RWPE1 (cell line): ENCODE results near the gene DPRX.

Experiments
- CTCF ChIA-PET: fragments of 350-600 bp; sonication (Branson Sonifier 250); formaldehyde crosslinking; extraction: SDS; loops from one replicate; lab custom pipeline; 2021; lab: Yijun Ruan, JAX
- POLR2A ChIA-PET: fragments of 400-600 bp; formaldehyde crosslinking; extraction: SDS; loops from one replicate; lab custom pipeline; 2020; ENCODE audit warnings: antibody characterized with exemption; ENCODE audit not compliant: low non-redundant PET; lab: Yijun Ruan, JAX
- DNase-seq: peaks from one replicate; pipeline ENCODE4 v3.0.0; 2012; ENCODE audit warnings: low spot score
- H3K27ac ChIP-seq: fragments of 450-650 bp; 2 replicates; pipeline ENCODE4 v1.5.1; 2017
- TF ChIP-seq, protein P1 (sequence below): fragments of 450-650 bp; conservative IDR thresholded peaks from 2 replicates; pipeline ENCODE4 v1.5.1; 2017; ENCODE audit warnings: low read depth, mild to moderate bottlenecking

Gene DPRX

GRCh38 chr19:53621885-53622740 lies 9.7 kb upstream of the DPRX start:
- peak; percentile 13 for DNase-seq
- ChIA-PET POLR2A (no interaction called here), CTCF (no interaction called here)
- TF ChIP-seq, protein P1, sequence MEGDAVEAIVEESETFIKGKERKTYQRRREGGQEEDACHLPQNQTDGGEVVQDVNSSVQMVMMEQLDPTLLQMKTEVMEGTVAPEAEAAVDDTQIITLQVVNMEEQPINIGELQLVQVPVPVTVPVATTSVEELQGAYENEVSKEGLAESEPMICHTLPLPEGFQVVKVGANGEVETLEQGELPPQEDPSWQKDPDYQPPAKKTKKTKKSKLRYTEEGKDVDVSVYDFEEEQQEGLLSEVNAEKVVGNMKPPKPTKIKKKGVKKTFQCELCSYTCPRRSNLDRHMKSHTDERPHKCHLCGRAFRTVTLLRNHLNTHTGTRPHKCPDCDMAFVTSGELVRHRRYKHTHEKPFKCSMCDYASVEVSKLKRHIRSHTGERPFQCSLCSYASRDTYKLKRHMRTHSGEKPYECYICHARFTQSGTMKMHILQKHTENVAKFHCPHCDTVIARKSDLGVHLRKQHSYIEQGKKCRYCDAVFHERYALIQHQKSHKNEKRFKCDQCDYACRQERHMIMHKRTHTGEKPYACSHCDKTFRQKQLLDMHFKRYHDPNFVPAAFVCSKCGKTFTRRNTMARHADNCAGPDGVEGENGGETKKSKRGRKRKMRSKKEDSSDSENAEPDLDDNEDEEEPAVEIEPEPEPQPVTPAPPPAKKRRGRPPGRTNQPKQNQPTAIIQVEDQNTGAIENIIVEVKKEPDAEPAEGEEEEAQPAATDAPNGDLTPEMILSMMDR = no peak
- no peak overlapping the region for H3K27ac ChIP-seq

GRCh38 chr19:53624771-53625545 lies 6.8 kb upstream of the DPRX start:
- H3K27ac ChIP-seq = no peak overlapping the region
- TF ChIP-seq, protein P1 = no peak
- CTCF ChIA-PET = no interaction called here
- no peak for DNase-seq
- POLR2A ChIA-PET = no interaction called here

DNA sequence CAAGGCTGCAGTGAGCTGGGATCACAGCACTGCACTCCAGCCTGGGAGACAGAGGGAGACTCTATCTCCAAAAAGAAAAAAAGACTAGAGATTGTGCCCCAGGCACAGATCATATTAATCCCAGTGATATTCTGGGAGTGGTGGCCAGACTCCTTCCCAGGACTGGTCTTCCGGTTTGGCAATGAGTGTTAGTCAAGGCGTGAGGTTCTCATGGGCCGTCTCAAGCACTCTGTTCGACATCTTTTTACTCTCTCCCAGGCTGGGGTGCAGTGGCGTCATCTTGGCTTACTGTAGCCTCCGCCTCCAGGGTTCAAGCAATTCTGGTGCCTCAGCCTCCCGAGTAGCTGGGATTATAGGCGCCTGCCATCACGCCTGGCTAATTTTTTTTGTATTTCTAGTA lies 5.3 kb upstream of the DPRX start:
- ChIA-PET CTCF (no interaction called here), POLR2A (no interaction called here)
- H3K27ac ChIP-seq = no peak overlapping the region
- TF ChIP-seq, protein P1 = no peak
- no peak for DNase-seq

DNA sequence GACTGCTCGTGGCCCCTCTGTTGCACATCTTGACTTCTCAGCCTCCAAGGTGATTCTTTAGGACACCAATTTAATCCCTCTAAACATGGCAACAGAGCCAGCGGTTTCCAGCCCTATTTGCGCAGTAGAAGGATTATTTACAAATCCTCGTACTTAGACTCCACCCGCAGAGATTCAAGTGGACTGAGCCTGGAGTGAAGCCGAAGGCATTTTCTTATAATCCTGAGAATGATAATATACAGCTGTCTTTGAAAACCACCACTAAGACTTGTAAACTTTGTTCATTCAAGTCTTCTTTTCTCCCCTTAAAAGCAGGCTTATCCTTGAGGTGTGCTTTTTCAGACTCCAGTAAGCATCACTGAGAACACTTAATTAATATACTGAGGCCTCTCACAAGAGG lies 4.8 kb upstream of the DPRX start:
- DNase-seq = no peak
- no peak overlapping the region for H3K27ac ChIP-seq
- ChIA-PET CTCF (no interaction called here), POLR2A (no interaction called here)
- TF ChIP-seq, protein P1 = no peak

DNA sequence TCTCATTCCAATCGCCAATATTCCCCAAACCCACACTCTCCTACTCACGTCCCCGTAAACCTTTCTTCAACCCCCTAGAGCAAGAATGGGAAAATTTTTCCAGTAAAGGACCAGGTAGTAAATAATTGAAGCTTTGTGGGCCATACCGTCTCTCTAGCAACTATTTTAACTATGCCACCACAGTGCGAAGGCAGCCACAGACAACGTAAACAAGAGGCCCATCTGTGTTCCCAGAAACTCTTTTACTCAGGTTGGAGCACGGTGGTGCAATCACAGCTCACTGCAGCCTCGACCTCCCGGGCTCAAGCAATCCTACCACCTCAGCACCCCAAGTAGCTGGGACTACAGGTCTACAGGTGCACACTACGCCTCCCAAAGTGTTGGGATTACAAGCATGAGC lies 3.0 kb downstream of the DPRX start:
- ChIA-PET POLR2A (no interaction called here), CTCF (no interaction called here)
- TF ChIP-seq, protein P1 = no peak
- H3K27ac ChIP-seq = no peak overlapping the region
- DNase-seq = no peak

DNA sequence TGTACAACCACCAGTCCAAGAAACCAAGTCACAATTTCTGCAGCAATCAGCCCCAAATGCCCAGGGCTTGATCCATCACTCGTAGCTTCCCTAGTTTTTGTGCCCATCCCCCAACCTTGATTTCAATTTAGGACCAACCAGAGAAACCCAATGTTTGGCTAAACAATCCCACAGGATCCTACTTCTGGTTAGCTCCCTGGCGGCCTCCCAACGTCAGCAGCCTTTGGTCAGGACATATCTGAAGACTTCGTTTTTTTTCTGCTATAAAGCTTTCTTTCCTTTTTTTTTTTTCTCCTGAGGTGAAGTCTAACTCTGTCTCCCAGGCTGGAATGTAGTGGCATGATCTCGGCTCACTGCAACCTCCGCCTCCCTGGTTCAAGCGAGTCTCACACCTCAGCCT lies 7.7 kb downstream of the DPRX start:
- ChIA-PET CTCF (no interaction called here), POLR2A (no interaction called here)
- H3K27ac ChIP-seq = no peak overlapping the region
- no peak for DNase-seq
- TF ChIP-seq, protein P1 = no peak
